Gastrocnemius medialis (tissue), 4 donors: ENCODE results near the gene NIPBL. TPM values are rescaled to one million over a fixed set of nuclear protein-coding genes. Genes with fewer than 3 reads are reported as not detected.

Experiments used
- ATAC-seq, 2 donors: fragments of 150-250 bp; one replicate each; pipeline ENCODE4 v1.9.1; 2016
- DNase-seq, 2 donors: peaks; one replicate each; pipeline ENCODE4 v3.0.0-alpha.2; 2019
- H3K27ac ChIP-seq, 4 donors: fragments of 200-600 bp; sonication (generic); 1 replicate in 1 of 4; 2 replicates in 3 of 4; pipeline ENCODE4 v1.5.1; 2016 to 2018; ENCODE audit warnings: mild to moderate bottlenecking in 2 of 4, moderate library complexity in 1 of 4
- H3K27me3 ChIP-seq, 3 donors: fragments of 200-600 bp; sonication (generic) in 2 of 3; 1 replicate in 1 of 3; 2 replicates in 2 of 3; pipeline versions ENCODE4 v1.5.1 to v1.6.0; 2016 to 2019; ENCODE audit warnings: mild to moderate bottlenecking in 1 of 3, moderate library complexity in 1 of 3
- H3K36me3 ChIP-seq, 2 donors: fragments of 200-600 bp; sonication (generic) in 1 of 2; one replicate each; pipeline ENCODE4 v1.5.1; 2017 to 2018
- H3K4me1 ChIP-seq, 2 donors: fragments of 200-600 bp; sonication (generic) in 1 of 2; one replicate each; pipeline ENCODE4 v1.5.1; 2016 to 2017; ENCODE audit warnings: mild to moderate bottlenecking in 2 of 2
- H3K4me3 ChIP-seq, 4 donors: fragments of 200-600 bp; sonication (generic) in 3 of 4; 1 replicate in 1 of 4; 2 replicates in 3 of 4; pipeline ENCODE4 v1.5.1; 2016 to 2019; ENCODE audit warnings: mild to moderate bottlenecking in 2 of 4
- H3K9me3 ChIP-seq, 3 donors: fragments of 200-600 bp; sonication (generic) in 2 of 3; 1 replicate in 1 of 3; 2 replicates in 2 of 3; pipeline ENCODE4 v1.5.1; 2016 to 2019
- CTCF ChIP-seq, 5 experiments: fragments of 450-650 bp in 3 of 5; fragments of 200-600 bp in 2 of 5; sonication (generic) in 2 of 5; IDR thresholded peaks in 4 of 5; conservative IDR thresholded peaks in 1 of 5; 1 replicate in 4 of 5; 2 replicates in 1 of 5; pipeline ENCODE4 v1.5.1; 2016 to 2019; ENCODE audit warnings: antibody characterized with exemption in 5 of 5, mild to moderate bottlenecking in 3 of 5, moderate library complexity in 3 of 5
- POLR2A ChIP-seq, 2 donors: fragments of 450-650 bp; IDR thresholded peaks; one replicate each; pipeline ENCODE4 v1.6.1; 2017; ENCODE audit warnings: antibody characterized with exemption in 2 of 2, mild to moderate bottlenecking in 2 of 2, moderate library complexity in 2 of 2
- in situ Hi-C, 4 donors: fragments of 200-750 bp; cut with MboI; loops; one replicate each; pipeline versions ENCODE4 v1.15.0 to v1.8.0; 2017; ENCODE audit warnings: low sequenced_read_pairs in 4 of 4
- intact Hi-C: fragments of 100-400 bp; cut with DNase I; formaldehyde crosslinking; loops from one replicate; pipeline ENCODE4 v1.15.1; 2023; ENCODE audit warnings: low total_unique reads
- total RNA-seq, 4 donors: library from RNA; depleted of rRNA; stranded (reverse); fragments of >200 nt; gene quantifications; one replicate each; pipeline versions ENCODE4 v1.1.0 to v1.2.3, GENCODE V29; 2016

Gene NIPBL
- total RNA-seq, 4 donors from 2014 or later: 15.0 to 49.6 (median 32.7) TPM

GRCh38 chr5:36939969-36940858 is 63.6 kb downstream of the NIPBL start:
- Histone ChIP-seq H3K36me3 (no peaks in the 10 kb centered on the region), H3K27ac (no peak overlapping the region), H3K4me1 (peaks cover 20 to 27% of the 10 kb centered on the region in 2 donors), H3K27me3 (no peaks in the 10 kb centered on the region), H3K9me3 (no peaks in the 10 kb centered on the region), H3K4me3 (no peak overlapping the region)
- intact Hi-C loops (no loop called here), in situ Hi-C loops (loop anchor here in 2 of 4 donors (10.0 kb wide), 2 partner anchors 65 to 205 kb away; partner anchors contain the start of gene NIPBL (in 1 of the 2))
- ATAC-seq (no peak), DNase-seq (no peak)
- no peak for TF ChIP-seq POLR2A (IDR thresholded peaks at IDR 0.05)
- no peak for TF ChIP-seq CTCF (IDR thresholded peaks at IDR 0.05 in 4 of 5, conservative IDR thresholded peaks at IDR 0.05 in 1 of 5)

DNA sequence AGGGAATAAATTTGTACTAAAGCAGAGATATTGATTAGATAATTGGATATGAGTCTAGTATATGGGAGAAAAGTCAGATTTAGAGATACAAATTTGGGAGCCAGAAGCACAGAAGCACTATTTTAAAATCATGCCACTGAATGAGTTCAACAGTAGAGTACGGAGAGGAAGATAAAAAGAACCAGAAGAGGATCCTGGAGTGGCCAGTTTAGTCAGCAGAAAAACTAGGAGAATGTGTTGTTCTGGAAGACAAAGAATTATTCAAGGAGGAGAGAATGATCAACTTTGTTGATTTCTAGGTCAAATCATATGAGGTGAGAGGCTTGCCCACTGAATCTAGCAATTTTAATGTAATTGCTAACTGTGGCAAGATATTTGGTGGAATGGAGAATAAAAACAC is 67.0 kb downstream of the NIPBL start:
- no peaks in the 10 kb centered on the region for H3K36me3 ChIP-seq
- intact Hi-C loops: no loop called here
- no peaks in the 10 kb centered on the region for H3K27me3 ChIP-seq
- H3K27ac ChIP-seq: no peak overlapping the region
- H3K4me3 ChIP-seq: no peak overlapping the region
- TF ChIP-seq POLR2A (IDR thresholded peaks at IDR 0.05) (no peak), CTCF (IDR thresholded peaks at IDR 0.05 in 4 of 5, conservative IDR thresholded peaks at IDR 0.05 in 1 of 5) (no peak)
- H3K9me3 ChIP-seq: no peaks in the 10 kb centered on the region
- peaks cover 34 to 42% of the 10 kb centered on the region in 2 donors for H3K4me1 ChIP-seq
- ATAC-seq (no peak), DNase-seq (no peak)
- in situ Hi-C loops: loop anchor here in 2 of 4 donors (10.0 kb wide), 2 partner anchors 69 to 209 kb away; partner anchors contain the start of gene NIPBL (in 1 of the 2)

GRCh38 chr5:36944024-36944423 is 67.5 kb downstream of the NIPBL start:
- no peak overlapping the region for H3K27ac ChIP-seq
- intact Hi-C loops (loop anchor here (2.0 kb wide), 1 partner anchor 67 kb away; the partner anchor contains the start of gene NIPBL), in situ Hi-C loops (loop anchor here in 2 of 4 donors (10.0 kb wide), 2 partner anchors 69 to 209 kb away; partner anchors contain the start of gene NIPBL (in 1 of the 2))
- ATAC-seq (no peak), DNase-seq (no peak)
- H3K4me1 ChIP-seq: peaks cover 37 to 42% of the 10 kb centered on the region in 2 donors
- H3K27me3 ChIP-seq: no peaks in the 10 kb centered on the region
- no peaks in the 10 kb centered on the region for H3K9me3 ChIP-seq
- no peak for TF ChIP-seq CTCF (IDR thresholded peaks at IDR 0.05 in 4 of 5, conservative IDR thresholded peaks at IDR 0.05 in 1 of 5)
- TF ChIP-seq POLR2A (IDR thresholded peaks at IDR 0.05): no peak
- H3K4me3 ChIP-seq: no peak overlapping the region
- no peaks in the 10 kb centered on the region for H3K36me3 ChIP-seq

DNA sequence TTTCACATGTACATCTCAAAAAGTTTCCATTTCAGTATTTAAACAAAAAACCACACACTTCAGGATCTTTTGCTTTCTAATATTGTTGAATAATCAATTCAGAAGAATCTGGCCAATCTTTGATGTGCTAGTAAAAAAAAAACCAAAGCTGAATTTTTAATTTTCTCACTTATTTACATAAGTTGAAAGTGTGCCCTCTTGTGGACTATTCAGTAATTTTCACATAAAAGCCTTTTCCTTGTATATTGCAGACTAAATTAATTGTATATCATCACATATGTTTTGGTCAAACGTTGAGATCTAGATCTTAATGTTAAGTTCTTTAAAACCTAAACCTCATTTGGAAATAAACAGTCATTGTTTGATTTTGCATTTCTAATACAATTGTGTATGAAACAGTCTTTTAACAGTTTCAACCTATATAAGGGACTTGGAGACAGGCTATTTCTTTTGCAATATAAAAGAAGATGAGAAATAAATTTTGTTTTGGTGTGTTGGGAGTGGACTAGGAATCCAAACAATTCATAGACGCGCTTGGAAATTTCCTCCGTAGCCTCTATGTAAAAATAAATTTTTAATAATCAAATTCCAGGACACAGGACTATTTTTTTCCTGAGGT is 68.1 kb downstream of the NIPBL start:
- no peaks in the 10 kb centered on the region for H3K36me3 ChIP-seq
- H3K27me3 ChIP-seq: no peaks in the 10 kb centered on the region
- ATAC-seq: no peak
- H3K4me3 ChIP-seq: no peak overlapping the region
- intact Hi-C loops (loop anchor here (2.0 kb wide), 1 partner anchor 68 kb away; the partner anchor contains the start of gene NIPBL), in situ Hi-C loops (loop anchor here in 2 of 4 donors (10.0 kb wide), 2 partner anchors 70 to 210 kb away; partner anchors contain the start of gene NIPBL (in 1 of the 2))
- no peak for DNase-seq
- H3K4me1 ChIP-seq: peaks cover 40 to 44% of the 10 kb centered on the region in 2 donors
- H3K27ac ChIP-seq: no peak overlapping the region
- peak in 4 of 5 experiments; percentile 20 to 68 (median 38) for TF ChIP-seq CTCF (IDR thresholded peaks at IDR 0.05 in 4 of 5, conservative IDR thresholded peaks at IDR 0.05 in 1 of 5)
- TF ChIP-seq POLR2A (IDR thresholded peaks at IDR 0.05): no peak
- no peaks in the 10 kb centered on the region for H3K9me3 ChIP-seq
